Transverse colon (tissue), 4 donors: ENCODE data around the gene SLC24A3.

ENCODE experiments used
- CTCF ChIP-seq, 5 experiments: fragments of 200-600 bp in 3 of 5; fragments of 450-650 bp in 2 of 5; sonication (generic) in 3 of 5; IDR thresholded peaks; 1 replicate in 2 of 5; 2 replicates in 3 of 5; pipeline ENCODE4 v1.5.1; 2016 to 2017; ENCODE audit warnings: antibody characterized with exemption in 5 of 5, inconsistent platforms in 3 of 5, mild to moderate bottlenecking in 2 of 5, moderate library complexity in 1 of 5
- POLR2AphosphoS5 ChIP-seq, 3 donors: sonication (generic); formaldehyde crosslinking; IDR thresholded peaks; one replicate each; pipeline ENCODE4 v1.6.1; 2016; ENCODE audit warnings: antibody characterized with exemption in 3 of 3

- TF ChIP-seq CTCF (IDR thresholded peaks at IDR 0.05) (no peak), POLR2AphosphoS5 (IDR thresholded peaks at IDR 0.05) (no peak)
These were observed 300.6 kb downstream of the SLC24A3 start for GRCh38 chr20:19512886-19513677.
